Heart left ventricle (tissue), 13 donors: ENCODE measurements around the gene BBOX1.

ENCODE experiments used
- CTCF ChIP-seq, 12 donors: fragments of 200-600 bp; sonication (generic) in 4 of 12; IDR thresholded peaks; one replicate each; pipeline versions ENCODE4 v1.5.0 to v1.8.0; 2018 to 2022; ENCODE audit warnings: antibody characterized with exemption in 12 of 12, mild to moderate bottlenecking in 5 of 12
- POLR2A ChIP-seq, 2 donors: fragments of 450-650 bp; IDR thresholded peaks; one replicate each; pipeline ENCODE4 v1.6.1; 2017; ENCODE audit warnings: antibody characterized with exemption in 2 of 2, mild to moderate bottlenecking in 2 of 2, moderate library complexity in 2 of 2
- donor health status: ischemic (EF 13 %, LVEDD 7.1; RV severe dilation, severe dysfunction).
- donor health status: DM: no; HTN: yes; CAD: no.
- donor health status: DM: no; HTN: no; CAD: no.
- donor health status: ischemic (EF 25% LVEDD 6.9; RV normal size, moderate dysfunction).
- donor health status: ischemic (EF 25% LVEDD 5.7; RV mildly dilated, moderate dysfunction).
- donor health status: ischemic (EF 35%, LVEDD 5.7; RV mildly dilated, moderate dysfunction).
- donor health status: nonischemic (EF 11% LVEDD 7.7; RV severe dilation, severe dysfunction).
- donor health status: DM: yes; HTN: yes; CAD: no.
- donor health status: PGD.
- donor health status: ischemic (EF 29% LVEDD 5.4; RV normal size, mild dysfunction).
- donor health status: nonischemic (EF 23%, LVEDD 6.1; RV moderate dilation, normal function).

DNA sequence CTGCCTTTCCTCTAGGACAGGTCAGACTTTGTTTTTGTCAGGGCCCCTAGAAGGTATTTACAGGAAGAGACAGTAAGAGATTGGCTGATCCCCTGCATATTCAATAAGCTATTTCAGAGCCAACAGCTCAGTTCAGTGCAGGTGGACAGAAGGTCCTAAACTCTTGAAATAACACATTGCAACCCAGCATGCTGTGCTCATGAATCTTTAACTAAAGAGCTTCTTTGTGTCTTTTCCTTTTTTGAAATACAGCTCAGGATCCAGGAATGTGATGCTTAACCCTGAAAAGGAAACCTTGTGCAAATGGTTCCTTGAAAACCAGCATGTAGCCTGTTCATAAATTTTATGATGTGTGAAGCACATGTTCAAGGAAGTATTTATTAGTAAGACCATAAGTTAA lies 43.9 kb downstream of the BBOX1 start:
- TF ChIP-seq CTCF (IDR thresholded peaks at IDR 0.05), result no peak
- no peak for TF ChIP-seq POLR2A (IDR thresholded peaks at IDR 0.05)
